GM19324 (cell line): ENCODE data around the gene ESPNL.

Experiments used
- ATAC-seq: cut with Tn5 transposase; IDR thresholded peaks from one replicate; pipeline ENCODE4 v1.9.1; 2021; ENCODE audit warnings: mild to moderate bottlenecking, moderate library complexity; ENCODE audit not compliant: unreplicated experiment, low FRiP score

ESPNL gene

GRCh38 chr2:238152771-238153688 is 52.9 kb downstream of the ESPNL start:
- no peak for ATAC-seq

- ATAC-seq, result no peak
Measured at GRCh38 chr2:238154570-238154969, 54.4 kb downstream of the ESPNL start.

DNA sequence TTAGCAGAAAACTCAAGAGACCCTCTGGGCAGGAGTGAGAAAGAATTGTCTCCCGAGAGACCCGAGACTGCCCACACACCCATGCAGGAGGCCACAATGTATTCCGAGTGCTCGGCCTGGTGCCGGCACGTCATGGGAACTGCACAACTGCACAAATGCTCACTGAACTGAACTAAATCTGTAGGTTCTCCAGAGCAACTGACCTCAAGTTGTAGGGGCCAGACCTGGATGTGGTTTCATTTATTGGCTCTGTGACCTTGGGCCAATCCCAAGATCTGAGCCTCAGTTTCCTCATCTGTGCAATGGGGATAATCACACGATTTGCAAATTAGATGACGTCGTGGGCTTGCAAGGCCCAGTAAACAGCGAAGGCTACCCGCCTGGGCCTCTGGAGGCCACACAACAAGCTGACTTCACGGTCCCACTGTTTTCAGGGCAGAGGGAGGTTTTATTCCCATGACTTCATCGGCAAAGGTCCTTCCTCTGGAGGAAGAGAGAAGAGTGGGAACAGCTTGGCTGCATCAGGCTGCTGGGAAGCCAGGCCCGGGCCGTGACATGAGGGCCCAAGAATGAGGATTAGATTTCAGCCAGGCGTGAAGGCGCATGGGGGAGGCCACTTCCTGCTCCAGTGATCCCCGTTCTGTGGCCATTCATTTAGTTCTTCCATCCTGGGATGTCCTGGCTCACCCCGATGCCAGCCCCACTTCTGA is 55.1 kb downstream of the ESPNL start:
- ATAC-seq, result no peak

GRCh38 chr2:238155761-238156694 is 55.9 kb downstream of the ESPNL start:
- no peak for ATAC-seq

GRCh38 chr2:238157506-238158017 is 57.4 kb downstream of the ESPNL start:
- no peak for ATAC-seq

DNA sequence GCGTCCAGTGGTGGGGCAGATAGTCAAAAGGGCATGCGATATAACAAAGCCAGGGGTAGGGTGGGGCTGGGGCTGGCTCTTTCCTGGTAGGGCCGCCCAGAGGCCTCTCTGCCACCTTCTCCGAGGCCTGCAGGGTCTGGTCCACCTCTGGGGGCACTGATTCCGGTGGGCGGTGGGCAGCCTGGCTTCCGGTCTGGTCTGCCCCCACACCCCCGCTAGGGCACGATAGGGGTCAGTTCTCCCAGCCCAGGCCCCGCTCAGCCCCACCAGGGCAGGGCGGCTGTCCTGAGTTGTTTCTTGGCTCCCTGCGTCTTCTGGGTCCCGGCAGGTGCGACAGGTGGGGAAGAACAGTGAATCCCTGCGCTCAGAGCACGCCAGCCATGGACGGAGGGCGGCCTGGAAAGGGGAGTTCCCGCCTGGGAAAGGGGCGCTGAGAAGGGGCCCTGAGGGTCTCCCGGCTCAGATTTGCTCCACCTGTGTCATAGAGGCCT is 57.9 kb downstream of the ESPNL start:
- no peak for ATAC-seq

DNA sequence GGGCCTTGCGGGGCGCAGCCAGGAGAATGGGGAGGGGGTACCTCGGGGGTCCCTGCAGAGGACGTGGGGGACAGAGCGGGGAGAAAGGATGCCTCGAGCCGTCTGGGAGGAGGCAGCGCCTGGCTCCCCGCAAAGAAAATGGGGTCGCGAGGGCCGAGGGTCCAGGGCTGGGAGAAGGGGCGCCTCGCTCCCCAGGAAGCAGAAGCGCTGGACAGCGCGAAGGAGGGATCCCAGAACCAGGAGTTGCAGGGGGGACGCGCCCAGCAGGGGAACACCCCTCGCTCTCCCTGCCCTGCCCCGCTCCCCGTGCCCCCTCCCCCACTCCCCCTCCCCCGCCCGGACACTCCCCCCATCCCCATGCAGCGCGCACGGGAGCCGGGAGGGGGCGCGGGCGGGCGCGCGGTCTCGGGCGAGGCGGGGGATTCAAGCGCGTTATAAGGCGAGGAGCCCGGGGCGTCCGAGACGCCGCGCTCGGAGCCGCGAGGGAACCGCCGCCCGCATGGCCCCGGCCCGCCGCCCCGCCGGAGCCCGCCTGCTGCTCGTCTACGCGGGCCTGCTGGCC is 58.5 kb downstream of the ESPNL start, which contains the start of gene ERFE:
Gene ERFE (plus strand): TSS at position 462 of the 562 bp plus-strand sequence. CDS start 38 bp downstream, at position 500.
- no peak for ATAC-seq

GRCh38 chr2:238159071-238159539 is 59.0 kb downstream of the ESPNL start:
- ATAC-seq, result no peak

DNA sequence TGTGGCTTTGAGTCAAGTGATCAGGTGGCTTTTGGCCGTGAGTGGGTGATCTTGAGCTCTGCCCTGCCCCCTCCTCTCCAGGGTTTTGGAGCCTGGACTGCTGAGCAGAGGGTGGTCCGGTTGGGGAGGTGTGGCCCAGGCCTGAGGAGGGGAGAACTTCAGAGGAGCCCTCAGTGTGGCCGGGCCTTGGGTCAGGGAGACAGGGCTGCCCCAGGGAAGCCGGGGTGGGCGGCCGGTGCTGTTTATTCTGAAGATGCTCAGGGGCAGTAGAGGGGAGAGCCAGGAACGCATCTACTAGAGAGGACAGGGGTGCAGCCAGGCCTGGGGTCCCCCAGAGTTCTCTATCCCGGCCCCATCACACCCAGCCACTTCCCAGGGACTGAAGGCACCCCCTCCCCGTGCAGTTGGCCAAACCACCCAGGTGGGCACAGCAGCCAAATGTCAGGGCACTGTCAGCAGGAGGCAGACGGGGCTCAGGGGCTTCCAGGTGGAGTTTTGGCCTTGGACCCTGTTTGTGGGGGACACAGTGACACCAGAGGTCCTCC is 59.6 kb downstream of the ESPNL start:
- ATAC-seq, result no peak

DNA sequence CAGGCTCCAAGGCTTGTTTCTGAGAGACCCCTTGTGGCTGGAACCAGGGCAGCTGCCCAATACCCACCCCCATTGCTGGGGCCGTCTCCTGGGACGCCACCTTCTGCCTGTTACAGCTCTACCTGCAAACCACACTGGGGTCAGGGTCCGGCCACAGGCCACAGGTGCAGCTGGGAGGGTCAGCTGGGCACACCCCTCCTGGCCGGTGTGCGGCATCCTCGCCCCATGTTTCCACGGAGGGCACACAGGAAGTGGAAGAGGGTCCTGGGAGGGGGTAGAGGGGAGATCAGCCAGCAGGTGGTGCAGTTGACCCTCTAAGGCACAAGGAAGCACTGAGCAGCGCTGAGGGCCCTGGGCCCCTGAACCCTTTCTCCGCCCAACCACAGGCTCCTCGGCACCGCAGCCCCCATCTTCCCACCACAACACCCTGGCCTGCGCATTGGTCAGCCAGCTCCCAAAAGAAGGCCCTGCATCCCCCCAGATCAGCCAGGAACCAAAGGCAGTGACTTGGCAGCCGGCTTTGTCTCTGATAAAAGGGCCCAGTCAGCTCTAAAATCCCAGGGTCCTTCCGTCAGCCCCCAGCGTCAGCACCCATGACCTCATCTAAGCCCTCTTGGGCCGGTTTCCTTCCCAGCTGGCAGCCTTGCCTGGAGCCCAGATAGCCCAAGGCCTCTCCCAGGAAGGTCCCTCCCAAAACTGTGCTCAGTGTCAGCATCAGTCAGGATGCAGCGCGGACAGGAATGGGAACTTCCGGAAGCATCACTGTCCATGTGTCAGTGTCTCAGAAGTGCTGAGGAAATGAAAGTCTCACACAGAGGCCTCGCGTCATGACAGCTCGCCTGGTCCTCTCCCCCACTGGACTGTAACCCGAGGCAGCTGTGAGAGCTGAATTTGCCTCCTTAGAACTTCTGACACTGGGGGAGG is 60.3 kb downstream of the ESPNL start:
- ATAC-seq, result no peak

DNA sequence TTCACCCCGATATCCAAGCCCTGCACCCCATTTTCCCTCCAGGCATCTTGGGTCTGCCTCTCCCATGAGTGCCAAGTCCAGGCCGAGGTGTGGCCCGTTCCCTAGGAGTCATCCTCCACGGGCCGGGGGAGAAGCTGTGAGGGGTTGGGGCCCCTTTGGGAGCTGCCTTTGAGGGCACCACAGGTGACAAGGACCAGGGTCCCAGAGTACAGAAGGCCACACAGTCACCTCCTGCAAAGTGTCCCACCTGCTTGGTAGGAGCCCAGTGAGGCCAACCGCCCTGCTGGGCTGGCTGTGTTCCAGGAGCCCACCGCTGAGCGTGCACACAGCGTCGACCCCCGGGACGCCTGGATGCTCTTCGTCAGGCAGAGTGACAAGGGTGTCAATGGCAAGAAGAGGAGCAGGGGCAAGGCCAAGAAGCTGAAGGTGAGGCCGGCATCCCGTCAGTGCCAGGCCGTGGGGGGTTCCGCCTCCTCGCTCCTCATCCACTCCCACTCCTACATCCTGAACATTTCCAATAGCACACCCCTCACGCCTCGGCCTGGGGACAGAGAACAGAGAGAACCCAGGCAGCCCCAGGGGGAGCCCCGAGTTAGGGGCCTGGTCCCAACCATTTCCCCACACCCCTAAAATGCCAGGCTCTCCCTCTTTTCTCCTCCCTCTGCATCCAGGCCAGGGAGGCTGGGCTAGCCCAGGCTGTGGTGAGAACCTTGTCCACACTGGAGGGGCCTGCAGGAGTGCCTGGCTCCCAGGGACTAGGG is 61.3 kb downstream of the ESPNL start:
- no peak for ATAC-seq

GRCh38 chr2:238162251-238162845 is 62.2 kb downstream of the ESPNL start:
- no peak for ATAC-seq

- ATAC-seq, result no peak
Measured at GRCh38 chr2:238162846-238163441, 62.8 kb downstream of the ESPNL start.

DNA sequence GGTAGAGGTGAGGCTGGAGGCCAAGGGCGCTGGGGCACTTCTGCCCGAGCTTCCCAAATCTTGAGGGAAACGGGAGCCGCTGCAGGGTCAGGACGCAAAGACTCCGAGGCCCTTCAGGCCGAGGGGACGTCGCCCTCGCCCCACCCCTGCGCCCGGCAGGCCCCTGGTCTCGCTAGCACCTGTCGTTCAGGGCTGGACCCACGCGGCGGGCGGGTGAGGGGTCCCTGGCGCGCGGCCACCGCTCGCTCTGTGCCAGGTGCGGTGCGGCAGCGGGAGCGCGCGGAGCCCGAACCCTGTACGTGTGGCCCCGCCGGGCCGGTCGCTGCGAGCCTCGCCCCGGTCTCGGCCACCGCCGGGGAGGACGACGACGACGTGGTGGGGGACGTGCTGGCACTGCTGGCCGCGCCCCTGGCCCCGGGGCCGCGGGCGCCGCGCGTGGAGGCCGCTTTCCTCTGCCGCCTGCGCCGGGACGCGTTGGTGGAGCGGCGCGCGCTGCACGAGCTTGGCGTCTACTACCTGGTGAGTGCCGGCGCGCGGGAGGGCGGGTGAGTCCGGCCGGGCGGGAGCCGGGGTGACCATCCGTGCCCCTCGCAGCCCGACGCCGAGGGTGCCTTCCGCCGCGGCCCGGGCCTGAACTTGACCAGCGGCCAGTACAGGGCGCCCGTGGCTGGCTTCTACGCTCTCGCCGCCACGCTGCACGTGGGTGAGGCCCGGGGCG is 63.5 kb downstream of the ESPNL start:
- no peak for ATAC-seq

GRCh38 chr2:238164906-238165287 is 64.8 kb downstream of the ESPNL start:
- no peak for ATAC-seq

GRCh38 chr2:238165288-238165921 is 65.3 kb downstream of the ESPNL start:
- no peak for ATAC-seq
